ENCODE results near the gene SOX2.

SOX2 gene

GRCh38 chr3:181705086-181705480, 6.6 kb upstream of the SOX2 start:
- no peak for DNase-seq

- DNase-seq = no peak
Measured at GRCh38 chr3:181707980-181708379, 3.7 kb upstream of the SOX2 start.

DNA sequence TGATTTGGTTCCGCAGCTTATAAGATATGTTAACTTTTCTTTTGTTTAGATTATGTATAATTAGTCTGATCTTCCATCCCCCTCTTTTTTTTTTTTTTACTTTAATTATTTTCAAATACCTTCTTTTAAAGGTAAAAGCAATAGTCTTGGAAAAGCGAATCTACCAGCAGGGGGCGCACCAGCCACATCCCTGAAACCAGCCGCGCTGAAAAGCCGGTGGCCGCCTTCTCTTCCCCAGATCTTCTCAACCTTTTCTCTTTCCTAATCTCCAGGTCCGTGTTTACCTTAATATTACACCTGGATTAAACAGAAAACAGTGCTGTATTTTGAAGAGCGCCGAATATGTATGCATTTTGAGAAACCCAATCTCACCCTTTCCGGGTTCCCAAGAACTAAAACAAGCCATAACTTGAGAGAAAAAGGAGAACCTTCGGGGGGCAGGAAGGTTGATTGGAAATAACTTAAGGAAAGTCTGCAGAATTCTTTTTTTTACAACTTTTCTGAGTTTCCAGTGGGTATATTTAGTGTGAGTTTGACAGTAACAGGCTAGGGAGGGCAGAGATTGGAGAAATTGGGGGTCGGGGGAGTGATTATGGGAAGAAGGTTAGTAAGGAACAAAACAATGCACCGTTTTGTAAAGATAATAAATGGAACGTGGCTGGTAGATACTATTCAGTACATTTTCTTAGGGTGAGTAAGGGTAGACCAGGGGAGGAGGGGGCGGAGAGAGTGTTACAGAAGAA, 2.0 kb upstream of the SOX2 start:
- peak; percentile 31 to 43 for DNase-seq

GRCh38 chr3:181710345-181711291, 1.1 kb upstream of the SOX2 start:
- DNase-seq = no peak

GRCh38 chr3:181712226-181712552, 464 bp downstream of the SOX2 start:
- no peak for DNase-seq

DNA sequence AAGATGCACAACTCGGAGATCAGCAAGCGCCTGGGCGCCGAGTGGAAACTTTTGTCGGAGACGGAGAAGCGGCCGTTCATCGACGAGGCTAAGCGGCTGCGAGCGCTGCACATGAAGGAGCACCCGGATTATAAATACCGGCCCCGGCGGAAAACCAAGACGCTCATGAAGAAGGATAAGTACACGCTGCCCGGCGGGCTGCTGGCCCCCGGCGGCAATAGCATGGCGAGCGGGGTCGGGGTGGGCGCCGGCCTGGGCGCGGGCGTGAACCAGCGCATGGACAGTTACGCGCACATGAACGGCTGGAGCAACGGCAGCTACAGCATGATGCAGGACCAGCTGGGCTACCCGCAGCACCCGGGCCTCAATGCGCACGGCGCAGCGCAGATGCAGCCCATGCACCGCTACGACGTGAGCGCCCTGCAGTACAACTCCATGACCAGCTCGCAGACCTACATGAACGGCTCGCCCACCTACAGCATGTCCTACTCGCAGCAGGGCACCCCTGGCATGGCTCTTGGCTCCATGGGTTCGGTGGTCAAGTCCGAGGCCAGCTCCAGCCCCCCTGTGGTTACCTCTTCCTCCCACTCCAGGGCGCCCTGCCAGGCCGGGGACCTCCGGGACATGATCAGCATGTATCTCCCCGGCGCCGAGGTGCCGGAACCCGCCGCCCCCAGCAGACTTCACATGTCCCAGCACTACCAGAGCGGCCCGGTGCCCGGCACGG, 991 bp downstream of the SOX2 start:
- no peak for DNase-seq

GRCh38 chr3:181713280-181713647, 1.5 kb downstream of the SOX2 start:
- no peak for DNase-seq

DNA sequence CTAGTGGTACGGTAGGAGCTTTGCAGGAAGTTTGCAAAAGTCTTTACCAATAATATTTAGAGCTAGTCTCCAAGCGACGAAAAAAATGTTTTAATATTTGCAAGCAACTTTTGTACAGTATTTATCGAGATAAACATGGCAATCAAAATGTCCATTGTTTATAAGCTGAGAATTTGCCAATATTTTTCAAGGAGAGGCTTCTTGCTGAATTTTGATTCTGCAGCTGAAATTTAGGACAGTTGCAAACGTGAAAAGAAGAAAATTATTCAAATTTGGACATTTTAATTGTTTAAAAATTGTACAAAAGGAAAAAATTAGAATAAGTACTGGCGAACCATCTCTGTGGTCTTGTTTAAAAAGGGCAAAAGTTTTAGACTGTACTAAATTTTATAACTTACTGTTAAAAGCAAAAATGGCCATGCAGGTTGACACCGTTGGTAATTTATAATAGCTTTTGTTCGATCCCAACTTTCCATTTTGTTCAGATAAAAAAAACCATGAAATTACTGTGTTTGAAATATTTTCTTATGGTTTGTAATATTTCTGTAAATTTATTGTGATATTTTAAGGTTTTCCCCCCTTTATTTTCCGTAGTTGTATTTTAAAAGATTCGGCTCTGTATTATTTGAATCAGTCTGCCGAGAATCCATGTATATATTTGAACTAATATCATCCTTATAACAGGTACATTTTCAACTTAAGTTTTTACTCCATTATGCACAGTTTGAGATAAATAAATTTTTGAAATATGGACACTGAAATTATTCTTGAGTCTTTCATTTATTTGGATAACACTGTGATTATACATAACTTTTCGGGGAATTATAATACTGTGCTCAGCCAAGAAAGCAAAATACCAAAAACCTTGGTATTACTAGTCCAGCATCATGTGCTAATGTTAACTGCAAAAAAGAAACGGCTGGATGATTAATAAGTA, 2.2 kb downstream of the SOX2 start:
- DNase-seq = no peak

DNA sequence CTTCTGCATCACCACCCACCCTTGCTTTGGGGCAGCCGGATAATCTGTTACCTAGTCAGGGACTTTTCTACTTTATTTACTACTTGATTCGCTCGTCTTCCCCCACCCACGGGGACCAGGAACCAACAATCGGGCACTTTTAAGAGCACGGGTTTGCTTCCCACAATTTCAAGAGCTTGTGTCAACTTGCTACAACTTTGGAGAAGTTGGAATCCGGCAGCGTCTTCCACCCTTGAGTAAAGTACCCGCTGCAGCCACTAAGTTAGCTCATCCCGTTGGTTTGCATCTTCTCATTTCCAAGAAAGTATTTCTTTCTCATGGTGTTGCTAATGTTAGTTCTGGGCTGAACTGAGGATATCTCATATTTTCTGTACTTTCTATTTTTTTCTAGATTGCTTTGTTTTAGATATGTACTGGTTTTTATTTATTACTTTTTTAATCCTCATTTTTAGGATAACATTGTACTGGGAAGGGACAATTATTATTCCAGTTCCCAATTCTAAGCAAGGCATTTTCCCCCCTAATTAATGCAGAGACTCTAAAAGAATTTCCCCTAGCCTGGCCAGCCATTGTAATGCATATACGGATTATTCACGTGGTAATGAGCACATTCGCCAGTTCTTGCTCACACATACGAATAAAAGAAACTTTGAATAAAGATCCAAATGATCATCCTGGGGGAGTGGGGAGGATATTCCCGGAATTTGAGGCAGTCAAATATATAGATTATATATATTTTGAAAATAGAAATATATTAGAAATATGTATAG, 4.0 kb downstream of the SOX2 start:
- DNase-seq = no peak

DNA sequence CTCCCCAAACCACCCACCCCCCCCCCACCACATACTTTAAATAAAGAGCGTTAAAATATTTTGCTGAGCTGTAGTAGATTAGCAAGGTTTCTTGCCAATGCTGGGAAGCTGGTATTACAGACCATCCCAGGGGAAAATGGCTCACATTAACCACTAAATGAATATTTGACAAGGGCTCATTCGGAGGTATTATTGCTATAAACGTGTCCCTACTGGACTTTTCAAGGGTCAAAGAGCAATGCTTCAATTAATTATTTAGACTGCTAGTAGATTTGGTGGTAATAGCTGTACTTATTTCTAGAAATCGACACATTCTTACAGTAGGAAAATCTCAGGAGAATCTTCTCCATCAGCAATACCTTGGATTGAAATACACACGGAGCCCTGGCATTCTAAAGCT, 5.2 kb downstream of the SOX2 start:
- DNase-seq = no peak

DNA sequence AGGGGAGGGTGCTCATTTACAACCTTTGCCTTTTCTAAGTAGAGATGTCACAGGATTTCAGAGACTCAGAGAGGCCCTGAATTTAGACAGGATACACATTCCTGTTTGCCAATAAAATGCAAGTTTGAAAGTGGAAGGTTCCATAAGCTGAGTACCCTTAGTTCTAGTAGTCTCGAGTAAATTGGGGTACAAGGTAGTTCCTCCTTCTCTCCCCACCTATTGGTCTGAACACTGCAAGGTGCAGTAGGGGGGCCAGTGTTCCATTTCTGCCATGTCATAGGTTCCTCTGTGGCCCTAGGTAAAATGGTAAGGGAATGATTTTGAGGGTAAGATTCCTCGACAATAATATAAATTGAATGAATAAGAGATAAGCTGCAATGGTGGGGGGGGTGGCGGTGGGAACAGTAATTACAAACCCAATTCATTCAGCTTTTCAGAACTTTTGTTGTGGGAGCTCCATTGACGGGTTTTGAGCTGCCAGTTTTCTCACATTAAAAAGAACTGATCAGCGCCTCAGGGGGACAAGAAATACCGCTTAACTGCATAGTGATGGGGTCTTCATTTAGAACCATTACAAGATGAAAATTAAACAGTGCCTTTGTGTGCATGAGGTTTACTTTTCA, 5.9 kb downstream of the SOX2 start:
- no peak for DNase-seq

- DNase-seq = no peak
Measured at GRCh38 chr3:181718369-181718768, 6.6 kb downstream of the SOX2 start.

DNA sequence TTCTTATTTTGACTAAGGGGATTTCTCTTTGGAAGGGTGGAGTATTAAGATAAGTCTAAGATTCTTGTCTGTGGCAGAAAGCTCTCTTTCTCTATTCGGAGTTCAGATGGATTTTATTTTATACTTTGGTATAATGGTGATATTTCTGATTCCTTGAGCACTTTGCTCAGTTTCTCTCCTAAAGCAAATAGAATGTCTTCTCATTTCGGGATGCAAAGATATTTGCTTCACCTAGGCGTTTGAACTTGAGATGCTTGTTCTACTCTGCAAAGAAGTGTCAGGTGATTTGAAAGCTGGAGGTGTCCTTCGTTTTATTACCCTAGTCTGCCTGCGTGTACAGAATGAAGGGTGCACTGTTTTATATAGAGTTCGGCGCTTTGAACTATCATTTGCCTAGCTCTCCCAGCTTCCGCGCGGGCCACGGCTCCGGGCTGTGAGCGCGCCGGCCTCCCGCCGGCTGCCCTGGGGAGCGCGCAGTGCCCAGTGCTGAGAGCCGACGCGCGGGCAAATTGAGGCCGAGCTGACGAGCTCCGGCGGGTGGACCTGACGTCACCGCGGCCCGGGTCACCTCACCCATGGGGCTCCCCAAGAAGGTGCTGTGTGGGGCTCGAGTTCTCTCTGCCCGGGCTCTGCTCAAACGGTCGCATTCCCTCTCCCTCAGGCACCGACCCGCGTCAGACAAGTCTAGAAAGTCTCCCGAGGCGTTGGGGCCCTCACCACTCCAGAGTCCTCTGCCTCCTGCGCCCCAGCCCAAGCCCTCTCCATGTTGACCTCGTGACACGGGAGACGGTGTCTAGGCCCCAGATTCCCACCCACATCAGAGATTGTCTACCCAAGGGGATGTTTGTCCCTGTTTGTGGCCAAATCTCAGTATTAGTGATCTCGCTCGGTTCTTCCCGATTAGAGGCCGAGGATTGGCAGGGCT, 7.5 kb downstream of the SOX2 start:
- DNase-seq = no peak

DNA sequence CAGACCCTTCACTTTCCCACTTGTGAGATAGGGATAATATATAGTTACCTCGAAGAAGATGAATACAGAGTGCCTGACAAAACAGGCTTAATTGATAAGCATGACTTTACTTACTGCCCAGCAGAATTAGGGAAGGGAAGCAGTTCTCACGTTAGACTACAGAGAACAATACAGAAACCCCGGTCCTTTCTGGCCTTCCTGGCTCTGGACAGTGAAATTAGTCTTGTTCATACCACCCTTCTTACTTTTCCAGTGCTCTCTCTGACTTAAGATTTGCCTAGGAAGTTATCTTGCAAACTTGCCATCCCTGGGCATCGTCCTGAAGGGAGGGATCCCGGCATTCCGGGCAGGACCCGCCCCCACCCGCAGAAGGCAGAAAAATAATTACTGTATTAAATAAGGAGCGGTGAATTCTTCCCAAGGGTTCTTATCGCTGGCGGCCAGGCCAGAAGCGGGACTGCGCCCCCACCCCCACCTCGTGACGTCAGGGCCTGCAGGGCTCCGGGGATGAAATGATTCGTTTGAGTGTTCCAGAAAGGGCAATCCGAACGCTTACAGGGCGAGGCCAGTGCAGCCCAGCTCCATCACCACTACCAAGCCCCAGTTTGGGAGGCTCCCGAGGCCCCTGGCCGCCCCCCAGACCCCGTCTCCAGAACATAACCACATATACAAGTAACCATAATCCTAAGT, 8.4 kb downstream of the SOX2 start:
- DNase-seq = no peak

GRCh38 chr3:181721046-181721875, 9.5 kb downstream of the SOX2 start:
- DNase-seq = no peak

GRCh38 chr3:181722156-181722555, 10.4 kb downstream of the SOX2 start:
- no peak for DNase-seq

DNA sequence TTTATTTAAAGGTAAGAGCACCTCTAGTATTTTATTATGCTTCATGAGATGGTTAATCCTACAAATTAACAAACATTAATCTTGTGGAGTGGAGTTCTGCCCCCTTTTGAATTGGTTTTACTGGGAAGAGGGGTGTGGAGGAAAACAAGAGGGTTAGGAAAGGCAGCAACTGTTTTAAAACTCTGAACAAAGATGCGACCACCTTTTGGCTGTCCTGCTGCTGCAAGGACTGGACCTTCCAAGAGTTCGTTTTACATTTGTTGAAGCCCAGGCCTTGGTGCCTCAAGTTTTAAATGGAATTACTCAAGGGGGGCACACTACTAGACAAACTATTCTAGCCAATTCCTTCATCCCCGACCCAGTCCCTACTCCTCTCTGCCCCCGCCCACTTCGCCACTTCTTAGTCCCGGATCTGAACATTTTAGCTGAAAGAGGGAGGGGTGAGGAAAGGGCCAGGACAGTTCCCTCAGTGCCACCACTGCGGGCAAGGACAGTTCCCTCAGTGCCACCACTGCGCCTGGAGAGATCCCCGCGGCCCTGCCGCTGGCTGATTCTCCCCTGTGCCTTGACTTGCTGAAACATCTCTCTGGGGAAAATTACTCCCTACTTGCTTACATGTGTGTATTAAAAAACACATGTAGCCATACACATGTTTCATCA, 11.2 kb downstream of the SOX2 start:
- no peak for DNase-seq

DNA sequence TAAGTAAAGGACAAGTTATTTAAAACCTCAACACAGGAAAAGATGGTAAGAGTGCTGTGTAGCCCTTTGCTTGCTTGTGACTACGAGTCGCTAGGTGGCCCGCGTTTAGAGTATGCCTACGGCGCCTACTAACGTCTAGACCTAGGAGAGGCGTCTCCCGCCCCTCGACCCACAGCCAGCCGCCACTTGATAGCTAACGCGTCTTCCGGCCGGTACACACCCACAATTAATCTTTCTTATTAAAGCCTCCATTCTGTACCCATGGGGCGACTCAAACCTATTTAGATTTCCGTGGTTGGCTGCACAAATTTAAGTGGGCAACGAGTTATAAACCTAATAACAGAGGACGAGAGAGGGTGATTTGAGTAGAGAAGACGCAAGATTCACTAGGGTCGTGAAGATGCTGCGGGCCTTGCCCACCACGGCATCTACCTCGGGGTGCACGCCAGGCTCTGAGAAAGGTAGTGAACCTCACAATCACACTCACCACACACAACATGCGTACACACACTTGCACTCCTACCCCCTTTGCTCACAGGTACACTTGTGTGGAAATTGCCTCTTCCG, 12.0 kb downstream of the SOX2 start:
- no peak for DNase-seq

Measured in activated CD4-positive, alpha-beta T cell treated with anti-CD3 and anti-CD28 coated beads, Interleukin-2, amount 50 U/mL, for 4 hours (primary cell).